ENCODE data around the gene ZNF714. TPM values are rescaled to one million over a fixed set of nuclear protein-coding genes. Genes with fewer than 3 reads are reported as not detected.

ZNF714 gene
- total and polyA plus RNA-seq, 9 of the 15 experiments (the other 6 are each of a cell fraction or from before 2014, with no cell fraction given) = 16.2 to 40.8 (median 28.9) TPM

Small RNAs within 50 kb of the gene (small RNA-seq; reads per million reads assigned to genes)
- gene RNA5SP469 = 0.84 reads per million, percentile 51 among the genes with 10 or more reads in this experiment

Other genes starting within 250 kb of the ZNF714 start
- gene ZNF85, start 159.0 kb upstream of the ZNF714 start, total RNA-seq (2014; rRNA removed) = 0.41 and 1.6 TPM in 2 replicates
- gene ZNF85, start 159.0 kb upstream of the ZNF714 start, total RNA-seq (2014; rRNA removed; fragmentation: Illumina TruSeq; extraction: Trizol) = 1.0 and 1.8 TPM in 2 replicates
- gene ZNF85, start 159.0 kb upstream of the ZNF714 start, total RNA-seq (2015; rRNA removed; fragmentation: Illumina TruSeq; extraction: Trizol) = 1.1 and 1.7 TPM in 2 replicates
- 0.74 and 1.2 TPM in 2 replicates for gene ZNF85, start 159.0 kb upstream of the ZNF714 start, total RNA-seq (2021)
- gene ZNF85, start 159.0 kb upstream of the ZNF714 start, polyA plus RNA-seq (2011; rRNA removed) = 0.98 and 2.9 TPM in 2 replicates
- 0.92 and 1.1 TPM in 2 replicates for gene ZNF85, start 159.0 kb upstream of the ZNF714 start, polyA plus RNA-seq (2014; fragmentation: Illumina TruSeq; extraction: Trizol)
- gene ZNF85, start 159.0 kb upstream of the ZNF714 start, polyA plus RNA-seq (2014; fragmentation: Nextera tagmentation; extraction: Ambion mirVana) = under 1 TPM; 0.76 to 0.83 TPM
- 0.59 and 0.78 TPM in 2 replicates for gene ZNF85, start 159.0 kb upstream of the ZNF714 start, polyA plus RNA-seq (2014; rRNA removed)
- 5.3 and 5.6 TPM in 2 replicates for gene ZNF430, start 61.5 kb upstream of the ZNF714 start, total RNA-seq (2014; rRNA removed)
- gene ZNF430, start 61.5 kb upstream of the ZNF714 start, total RNA-seq (2014; rRNA removed; fragmentation: Illumina TruSeq; extraction: Trizol) = 15.4 and 15.8 TPM in 2 replicates
- gene ZNF430, start 61.5 kb upstream of the ZNF714 start, total RNA-seq (2015; rRNA removed; fragmentation: Illumina TruSeq; extraction: Trizol) = 10.8 and 11.7 TPM in 2 replicates
- 7.8 and 9.6 TPM in 2 replicates for gene ZNF430, start 61.5 kb upstream of the ZNF714 start, total RNA-seq (2021)
- gene ZNF430, start 61.5 kb upstream of the ZNF714 start, polyA plus RNA-seq (2011; rRNA removed) = 11.3 and 11.4 TPM in 2 replicates
- gene ZNF430, start 61.5 kb upstream of the ZNF714 start, polyA plus RNA-seq (2014; fragmentation: Illumina TruSeq; extraction: Trizol) = 7.6 and 9.4 TPM in 2 replicates
- 1 to 10 TPM; 4.7 to 5.3 TPM for gene ZNF430, start 61.5 kb upstream of the ZNF714 start, polyA plus RNA-seq (2014; fragmentation: Nextera tagmentation; extraction: Ambion mirVana)
- gene ZNF430, start 61.5 kb upstream of the ZNF714 start, polyA plus RNA-seq (2014; rRNA removed) = 5.0 and 5.2 TPM in 2 replicates
- gene ZNF431, start 59.8 kb downstream of the ZNF714 start, total RNA-seq (2014; rRNA removed) = 7.6 and 12.0 TPM in 2 replicates
- gene ZNF431, start 59.8 kb downstream of the ZNF714 start, total RNA-seq (2014; rRNA removed; fragmentation: Illumina TruSeq; extraction: Trizol) = 22.0 and 22.8 TPM in 2 replicates
- gene ZNF431, start 59.8 kb downstream of the ZNF714 start, total RNA-seq (2015; rRNA removed; fragmentation: Illumina TruSeq; extraction: Trizol) = 17.6 and 19.2 TPM in 2 replicates
- 13.5 and 16.2 TPM in 2 replicates for gene ZNF431, start 59.8 kb downstream of the ZNF714 start, total RNA-seq (2021)
- 24.8 and 33.4 TPM in 2 replicates for gene ZNF431, start 59.8 kb downstream of the ZNF714 start, polyA plus RNA-seq (2011; rRNA removed)
- gene ZNF431, start 59.8 kb downstream of the ZNF714 start, polyA plus RNA-seq (2014; fragmentation: Illumina TruSeq; extraction: Trizol) = 16.5 and 20.4 TPM in 2 replicates
- gene ZNF431, start 59.8 kb downstream of the ZNF714 start, polyA plus RNA-seq (2014; fragmentation: Nextera tagmentation; extraction: Ambion mirVana) = 1 to 10 TPM; 3.3 to 5.0 TPM
- gene ZNF431, start 59.8 kb downstream of the ZNF714 start, polyA plus RNA-seq (2014; rRNA removed) = 11.9 and 12.9 TPM in 2 replicates
- gene ZNF708, start 247.2 kb downstream of the ZNF714 start, total RNA-seq (2014; rRNA removed) = 6.7 and 8.3 TPM in 2 replicates
- gene ZNF708, start 247.2 kb downstream of the ZNF714 start, total RNA-seq (2014; rRNA removed; fragmentation: Illumina TruSeq; extraction: Trizol) = 11.8 and 16.0 TPM in 2 replicates
- gene ZNF708, start 247.2 kb downstream of the ZNF714 start, total RNA-seq (2015; rRNA removed; fragmentation: Illumina TruSeq; extraction: Trizol) = 11.3 and 11.9 TPM in 2 replicates
- 8.2 and 8.6 TPM in 2 replicates for gene ZNF708, start 247.2 kb downstream of the ZNF714 start, total RNA-seq (2021)
- 5.6 and 8.9 TPM in 2 replicates for gene ZNF708, start 247.2 kb downstream of the ZNF714 start, polyA plus RNA-seq (2011; rRNA removed)
- gene ZNF708, start 247.2 kb downstream of the ZNF714 start, polyA plus RNA-seq (2014; fragmentation: Illumina TruSeq; extraction: Trizol) = 6.8 and 8.2 TPM in 2 replicates
- 1 to 10 TPM; 2.9 to 4.1 TPM for gene ZNF708, start 247.2 kb downstream of the ZNF714 start, polyA plus RNA-seq (2014; fragmentation: Nextera tagmentation; extraction: Ambion mirVana)
- 3.8 and 5.0 TPM in 2 replicates for gene ZNF708, start 247.2 kb downstream of the ZNF714 start, polyA plus RNA-seq (2014; rRNA removed)

All from K562 (cell line).